HG02981 (cell line): ENCODE results near the gene ALDH5A1.

Experiments
- ATAC-seq: cut with Tn5 transposase; IDR thresholded peaks from one replicate; pipeline ENCODE4 v1.9.1; 2021; ENCODE audit warnings: mild to moderate bottlenecking, moderate library complexity; ENCODE audit not compliant: unreplicated experiment

The ALDH5A1 gene

GRCh38 chr6:24522228-24523176 lies 27.7 kb downstream of the ALDH5A1 start:
- peak; percentile 35 for ATAC-seq

- ATAC-seq = no peak
Measured at GRCh38 chr6:24524329-24524728, 29.6 kb downstream of the ALDH5A1 start.

DNA sequence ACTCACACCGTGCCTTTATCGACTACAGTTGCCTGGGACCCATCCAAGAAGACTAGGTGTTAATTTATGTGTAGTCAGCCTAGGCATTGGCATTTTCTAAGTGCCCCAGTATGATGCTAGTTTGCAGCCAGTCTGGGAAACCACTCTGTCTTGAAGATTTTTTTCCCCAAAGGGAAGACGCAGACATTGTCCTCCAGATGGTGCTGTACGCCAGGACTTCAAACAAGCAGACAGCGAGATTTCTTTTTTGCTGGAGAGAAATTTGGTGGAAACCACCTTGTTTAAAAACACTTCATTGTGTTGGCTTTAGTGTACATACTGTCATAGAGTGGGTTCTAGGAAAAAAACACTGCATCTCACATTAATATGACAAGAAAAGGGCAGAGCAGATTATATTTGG lies 30.0 kb downstream of the ALDH5A1 start:
- ATAC-seq = no peak

DNA sequence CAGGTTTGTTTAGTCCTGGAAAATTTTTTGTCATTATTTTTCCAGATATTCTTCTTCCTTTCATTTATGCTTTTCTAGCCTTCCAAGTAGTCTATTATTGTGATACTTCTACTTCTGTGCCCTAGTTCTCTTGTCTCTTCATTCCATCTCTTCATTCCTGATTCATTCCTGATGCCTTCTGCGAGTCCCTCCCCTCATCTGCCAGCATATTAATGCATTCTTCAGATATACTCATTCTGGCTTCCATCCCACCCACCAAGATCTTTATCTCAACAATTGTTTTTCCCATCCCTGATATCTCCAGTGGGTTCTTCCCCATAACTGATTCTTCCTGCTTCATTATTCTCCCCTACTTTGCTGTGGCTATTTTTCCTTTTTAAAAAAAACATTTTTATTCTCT lies 35.2 kb downstream of the ALDH5A1 start:
- no peak for ATAC-seq

DNA sequence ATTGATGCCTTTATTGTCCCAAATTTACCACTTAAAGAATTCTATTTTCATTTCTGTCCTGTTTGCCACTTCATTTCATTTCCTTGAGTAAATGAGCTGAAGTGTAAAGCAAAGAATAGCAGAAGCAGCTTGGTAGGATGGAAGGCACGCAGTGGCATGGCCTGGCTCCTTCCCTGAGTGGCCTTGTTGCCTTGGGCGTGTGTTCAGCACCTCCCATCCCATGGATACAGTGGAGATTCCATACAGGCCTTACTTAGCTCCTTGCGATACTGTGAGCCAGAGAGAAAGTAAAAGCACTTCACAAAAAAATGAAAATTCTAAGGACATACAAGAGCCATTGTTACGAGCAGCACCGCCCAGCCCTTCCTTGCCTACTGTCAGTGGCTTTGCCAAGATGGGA lies 39.6 kb downstream of the ALDH5A1 start:
- no peak for ATAC-seq

GRCh38 chr6:24535210-24535609 lies 40.4 kb downstream of the ALDH5A1 start:
- ATAC-seq = no peak

DNA sequence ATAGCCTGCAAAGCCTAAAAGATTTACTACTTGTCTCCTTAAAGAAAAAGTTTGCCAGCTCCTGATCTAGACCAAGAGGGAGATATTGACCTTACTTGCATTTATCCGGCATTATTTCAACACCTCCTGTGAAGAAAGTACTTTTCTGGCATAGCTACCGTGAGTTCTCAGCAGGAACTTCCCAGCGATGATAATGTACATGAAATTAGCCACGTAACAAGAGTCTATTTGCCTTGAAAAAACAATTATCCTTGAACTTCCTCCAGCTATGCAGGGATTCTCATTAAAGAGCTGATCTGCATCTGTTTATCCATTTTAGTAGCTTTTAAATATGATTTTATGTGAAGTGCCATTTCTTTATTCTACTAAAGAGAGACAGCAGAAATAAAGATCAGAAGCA lies 41.7 kb downstream of the ALDH5A1 start:
- no peak for ATAC-seq

- no peak for ATAC-seq
Measured at GRCh38 chr6:24537082-24537699, 42.4 kb downstream of the ALDH5A1 start.

GRCh38 chr6:24537771-24538385 lies 43.1 kb downstream of the ALDH5A1 start:
- no peak for ATAC-seq

DNA sequence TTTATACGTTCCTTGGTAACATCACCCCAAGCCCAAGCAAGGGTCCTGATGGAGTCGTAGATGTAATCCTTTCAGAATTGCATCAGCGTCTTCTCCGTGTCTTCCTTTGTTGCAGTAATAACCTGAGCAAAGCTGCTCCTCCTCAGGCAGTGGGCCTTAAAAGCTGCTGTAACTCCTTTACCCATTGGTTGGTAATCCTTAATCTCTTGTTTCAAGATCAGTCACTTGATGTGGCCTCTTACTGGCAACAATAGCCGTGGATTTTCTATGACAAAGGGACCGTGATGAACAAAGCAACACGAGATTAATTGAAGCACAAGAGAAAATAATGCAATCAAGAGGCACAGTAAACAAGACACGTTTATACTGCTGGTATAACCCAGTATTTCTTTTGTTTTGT lies 44.6 kb downstream of the ALDH5A1 start:
- no peak for ATAC-seq

- no peak for ATAC-seq
Measured at GRCh38 chr6:24540197-24540596, 45.4 kb downstream of the ALDH5A1 start.

DNA sequence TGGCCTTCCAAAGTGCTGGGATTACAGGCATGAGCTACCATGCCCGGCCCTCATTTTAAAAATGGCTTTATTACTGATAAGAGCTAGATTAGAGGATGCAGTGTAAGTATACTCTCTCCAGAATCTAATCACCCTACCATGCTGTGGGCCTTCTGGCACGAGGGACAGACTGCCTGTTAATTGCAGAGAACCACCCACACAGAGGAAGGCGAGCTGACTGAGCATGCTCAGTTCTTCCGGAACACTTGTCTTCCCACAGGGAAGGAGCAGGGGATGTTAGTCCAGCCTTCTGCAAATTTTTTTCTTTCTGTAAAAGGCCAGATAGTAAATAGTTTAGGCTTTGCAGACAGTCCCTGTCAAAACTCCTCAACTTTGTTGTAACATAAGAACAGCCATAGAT lies 48.9 kb downstream of the ALDH5A1 start:
- ATAC-seq = no peak

- no peak for ATAC-seq
Measured at GRCh38 chr6:24545183-24545582, 50.4 kb downstream of the ALDH5A1 start.

DNA sequence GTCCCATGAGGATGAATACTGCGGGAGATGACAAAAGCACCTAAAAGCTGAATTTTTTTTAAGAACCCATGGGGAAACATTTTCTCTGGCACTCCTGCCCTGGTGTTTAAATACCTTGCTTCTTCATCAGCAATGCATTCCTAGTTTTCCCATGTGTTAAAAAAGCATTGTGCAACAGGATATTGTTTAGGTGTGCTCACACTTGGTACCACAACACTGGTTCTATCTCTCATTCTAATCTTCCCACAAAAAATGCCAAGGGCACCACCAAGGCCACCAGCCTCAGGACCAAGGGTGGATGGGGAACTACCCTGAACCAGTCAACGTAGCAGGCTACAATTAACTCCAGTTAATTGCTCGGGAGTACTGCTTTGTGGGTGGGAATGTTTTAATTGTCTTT lies 50.9 kb downstream of the ALDH5A1 start:
- ATAC-seq = no peak

DNA sequence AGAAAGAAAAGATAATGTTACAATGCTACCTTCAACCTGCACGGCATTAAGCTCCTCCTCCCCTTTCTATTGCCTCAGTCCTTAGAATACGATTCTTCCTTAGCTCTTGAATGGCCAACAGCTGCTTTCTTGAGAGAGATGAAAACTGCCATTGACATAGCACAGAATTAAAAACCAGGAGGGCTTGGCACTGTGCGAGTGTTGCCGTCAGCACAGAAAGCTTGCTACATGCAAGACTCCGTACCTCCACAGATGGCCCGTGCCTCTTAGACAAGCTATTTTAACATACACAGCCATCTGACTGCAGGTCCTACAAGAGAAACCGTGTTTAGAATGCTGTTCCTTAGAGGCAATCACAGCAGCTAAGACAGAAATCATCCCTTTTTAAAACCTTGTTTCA lies 51.7 kb downstream of the ALDH5A1 start:
- no peak for ATAC-seq

DNA sequence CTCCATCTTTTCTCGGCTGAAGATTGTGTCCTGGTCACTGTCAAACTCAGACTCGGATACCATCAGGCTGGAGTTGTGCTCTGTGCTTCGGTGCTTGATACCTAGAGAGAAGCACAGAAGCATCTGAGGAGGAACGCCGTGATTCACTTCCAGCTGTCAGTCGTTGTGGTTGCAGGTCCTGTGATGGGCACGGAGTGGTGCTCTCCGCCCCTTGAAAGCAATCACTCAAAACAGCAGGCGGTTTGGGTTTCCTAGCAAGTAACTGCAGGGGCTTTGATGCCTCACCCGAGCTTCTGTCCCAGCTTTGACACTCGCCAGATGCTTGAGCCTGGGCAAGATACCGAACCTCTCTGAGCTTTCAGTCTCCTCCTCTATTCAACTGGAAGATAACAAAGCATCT lies 52.5 kb downstream of the ALDH5A1 start:
- ATAC-seq = peak; percentile 68

DNA sequence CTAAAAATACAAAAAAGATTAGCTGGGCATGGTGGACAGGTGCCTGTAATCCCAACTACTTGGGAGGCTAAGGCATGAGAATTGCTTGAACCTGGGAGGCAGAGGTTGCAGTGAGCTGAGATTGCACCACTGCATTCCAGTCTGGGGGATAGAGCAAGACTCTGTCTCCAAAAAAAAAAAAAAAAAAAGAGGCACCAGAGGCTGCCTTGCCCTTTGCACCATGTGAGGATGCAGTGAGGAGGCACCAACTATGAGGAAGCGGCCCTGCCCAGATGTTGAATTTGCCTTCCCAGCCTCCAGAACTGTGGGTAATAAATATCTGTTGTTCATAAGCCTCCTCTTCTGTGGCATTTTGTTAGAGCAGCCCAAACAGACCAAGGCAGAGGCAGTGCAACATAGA lies 54.4 kb downstream of the ALDH5A1 start:
- no peak for ATAC-seq

DNA sequence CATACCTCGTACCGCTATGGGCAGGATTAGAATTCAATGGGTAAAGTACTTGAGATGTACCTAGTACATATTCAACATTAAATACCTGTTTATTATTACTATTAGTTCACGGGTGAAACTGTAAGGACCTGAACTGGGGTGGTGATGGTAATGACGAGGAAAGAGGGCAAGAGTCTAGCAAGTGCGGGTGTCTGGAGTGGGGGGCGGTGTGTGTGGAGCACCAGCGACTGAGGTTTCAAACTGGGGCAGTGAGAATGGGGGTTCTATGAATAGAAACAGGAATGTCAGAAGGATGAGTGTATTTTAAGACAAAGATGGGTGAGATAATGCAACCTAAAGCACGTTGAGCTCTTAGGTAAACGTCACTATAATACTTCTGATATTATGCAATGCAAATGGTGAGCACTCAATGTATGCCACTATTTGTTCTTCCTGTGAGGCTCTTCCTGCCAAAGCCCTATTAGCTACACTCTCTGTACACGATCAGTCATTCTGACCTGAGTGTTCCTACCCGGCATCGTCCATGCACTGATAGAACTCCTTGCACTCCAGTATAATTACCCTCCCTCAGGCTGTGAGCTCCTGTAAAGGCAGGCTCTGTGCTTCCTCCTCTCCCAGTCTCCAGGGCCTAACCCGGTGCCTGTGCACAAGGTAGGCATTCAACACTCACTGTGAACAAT lies 55.0 kb downstream of the ALDH5A1 start:
- no peak for ATAC-seq

DNA sequence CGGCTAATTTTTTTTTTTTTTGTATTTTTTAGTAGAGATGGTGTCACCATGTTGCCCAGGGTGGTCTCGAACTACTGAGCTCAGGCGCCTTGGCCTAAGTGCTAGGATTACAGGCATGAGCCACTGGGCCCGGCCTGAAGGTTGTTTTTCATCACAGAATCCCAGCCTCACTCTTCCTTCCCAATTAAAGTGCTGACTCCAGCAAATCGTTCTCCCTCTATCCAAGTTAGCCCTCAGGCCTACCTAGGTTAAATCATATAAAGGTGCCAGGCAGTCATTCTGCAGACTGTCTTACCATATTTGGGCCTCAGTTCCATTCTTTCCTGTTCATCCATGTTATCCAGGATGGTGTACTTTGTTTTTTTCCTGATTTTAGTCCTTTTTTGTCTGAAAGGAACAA lies 56.4 kb downstream of the ALDH5A1 start:
- no peak for ATAC-seq

- ATAC-seq = no peak
Measured at GRCh38 chr6:24554474-24554873, 59.7 kb downstream of the ALDH5A1 start.

- no peak for ATAC-seq
Measured at GRCh38 chr6:24558516-24558915, 63.7 kb downstream of the ALDH5A1 start.
